OCI-LY1 (cell line): Measurements from ENCODE around the gene RMC1.

ENCODE experiments used
- H2AFZ ChIP-seq: fragments of 200-600 bp; sonication (generic), shearing (Covaris generic); 2 replicates; pipeline ENCODE4 v1.6.0; 2014; ENCODE audit warnings: antibody characterized with exemption, mild to moderate bottlenecking, low read length
- H3F3A ChIP-seq: fragments of 200-600 bp; sonication (generic), shearing (Covaris generic); 2 replicates; pipeline ENCODE4 v1.6.0; 2014; ENCODE audit warnings: mild to moderate bottlenecking, antibody characterized with exemption, low read length, moderate library complexity; ENCODE audit not compliant: insufficient read depth
- H3K27ac ChIP-seq: fragments of 200-600 bp; sonication (generic); 2 replicates; pipeline ENCODE4 v1.5.1; 2014; ENCODE audit warnings: low read length, mixed run types, mild to moderate bottlenecking, low read depth; ENCODE audit not compliant: poor library complexity, severe bottlenecking
- H3K27me3 ChIP-seq: fragments of 200-600 bp; sonication (generic); 2 replicates; pipeline ENCODE4 v1.6.0; 2014; ENCODE audit warnings: antibody characterized with exemption, mild to moderate bottlenecking, low read length, moderate library complexity; ENCODE audit not compliant: insufficient read depth
- H3K36me3 ChIP-seq: fragments of 200-600 bp; sonication (generic); 2 replicates; pipeline ENCODE4 v1.6.1; 2014; ENCODE audit warnings: mild to moderate bottlenecking, antibody characterized with exemption, low read length, moderate library complexity, mixed read lengths; ENCODE audit not compliant: insufficient read depth
- H3K4me1 ChIP-seq: fragments of 200-600 bp; sonication (generic); 2 replicates; pipeline ENCODE4 v1.5.1; 2014; ENCODE audit warnings: mild to moderate bottlenecking, low read length, moderate library complexity; ENCODE audit not compliant: insufficient read depth, severe bottlenecking
- H3K4me2 ChIP-seq: fragments of 200-600 bp; sonication (generic), shearing (Covaris generic); 2 replicates; pipeline ENCODE4 v1.6.1; 2014; ENCODE audit warnings: low read length
- H3K4me3 ChIP-seq: fragments of 200-600 bp; sonication (generic); 2 replicates; pipeline ENCODE4 v1.5.1; 2014; ENCODE audit warnings: low read length, low read depth, mild to moderate bottlenecking, mixed read lengths; ENCODE audit not compliant: poor library complexity, severe bottlenecking
- H3K79me2 ChIP-seq: fragments of 200-600 bp; shearing (Covaris generic); 2 replicates; pipeline ENCODE4 v1.6.1; 2016; ENCODE audit warnings: mixed run types, low read length, mixed read lengths; ENCODE audit not compliant: insufficient read depth
- H3K9ac ChIP-seq: fragments of 200-600 bp; sonication (generic), shearing (Covaris generic); 2 replicates; pipeline ENCODE4 v1.6.1; 2014; ENCODE audit warnings: mild to moderate bottlenecking, low read length, mixed read lengths
- H3K9me2 ChIP-seq: fragments of 200-600 bp; sonication (generic), shearing (Covaris generic); 2 replicates; pipeline ENCODE4 v1.6.1; 2014; ENCODE audit warnings: low read depth, mild to moderate bottlenecking, low read length, mixed read lengths
- H3K9me3 ChIP-seq: fragments of 200-600 bp; shearing (Covaris generic); 2 replicates; pipeline ENCODE4 v1.6.1; 2014; ENCODE audit warnings: low read length, mixed read lengths
- H4K20me1 ChIP-seq: fragments of 200-600 bp; sonication (generic), shearing (Covaris generic); 2 replicates; pipeline ENCODE4 v1.6.0; 2016; ENCODE audit warnings: mild to moderate bottlenecking, low read length; ENCODE audit not compliant: insufficient read depth
- CTCF ChIP-seq: fragments of 200-600 bp; sonication (generic), shearing (Covaris generic); IDR thresholded peaks from 2 replicates; pipeline ENCODE4 v1.5.1; 2017; ENCODE audit warnings: mild to moderate bottlenecking, antibody characterized with exemption, low read length, moderate library complexity, mixed read lengths
- EZH2 ChIP-seq: fragments of 200-600 bp; sonication (generic), shearing (Covaris generic); IDR thresholded peaks from 2 replicates; pipeline ENCODE4 v1.8.0; 2017; ENCODE audit warnings: borderline replicate concordance, mixed run types, mild to moderate bottlenecking, antibody characterized with exemption, low read length, moderate library complexity, mixed read lengths

RMC1 gene

GRCh38 chr18:23542461-23542860, 39.1 kb downstream of the RMC1 start:
- no peak overlapping the region for H3K9ac ChIP-seq
- no peaks in the 10 kb centered on the region for H3K4me1 ChIP-seq
- no peaks in the 10 kb centered on the region for H3K27me3 ChIP-seq
- no peaks in the 10 kb centered on the region for H3K9me2 ChIP-seq
- H2AFZ ChIP-seq, result no peak overlapping the region
- no peaks in the 10 kb centered on the region for H3K9me3 ChIP-seq
- H3F3A ChIP-seq, result no peaks in the 10 kb centered on the region
- no peak overlapping the region for H3K4me2 ChIP-seq
- H4K20me1 ChIP-seq, result no peaks in the 10 kb centered on the region
- H3K27ac ChIP-seq, result no peak overlapping the region
- no peaks in the 10 kb centered on the region for H3K79me2 ChIP-seq
- H3K4me3 ChIP-seq, result no peak overlapping the region
- TF ChIP-seq CTCF, result no peak
- TF ChIP-seq EZH2, result no peak
- peaks cover 93% of the 10 kb centered on the region for H3K36me3 ChIP-seq

GRCh38 chr18:23545247-23545789, 42.0 kb downstream of the RMC1 start:
- H3K27ac ChIP-seq, result no peak overlapping the region
- no peak overlapping the region for H2AFZ ChIP-seq
- H3K9me2 ChIP-seq, result no peaks in the 10 kb centered on the region
- peaks cover 76% of the 10 kb centered on the region for H3K36me3 ChIP-seq
- H3K4me1 ChIP-seq, result no peaks in the 10 kb centered on the region
- TF ChIP-seq CTCF, result no peak
- no peak for TF ChIP-seq EZH2
- no peak overlapping the region for H3K9ac ChIP-seq
- H3K4me2 ChIP-seq, result no peak overlapping the region
- no peaks in the 10 kb centered on the region for H3K9me3 ChIP-seq
- no peaks in the 10 kb centered on the region for H3K79me2 ChIP-seq
- H4K20me1 ChIP-seq, result no peaks in the 10 kb centered on the region
- H3F3A ChIP-seq, result no peaks in the 10 kb centered on the region
- H3K27me3 ChIP-seq, result no peaks in the 10 kb centered on the region
- no peak overlapping the region for H3K4me3 ChIP-seq

- Histone ChIP-seq H3K9me2 (no peaks in the 10 kb centered on the region), H3K4me1 (no peaks in the 10 kb centered on the region), H3K4me2 (no peak overlapping the region), H3K4me3 (no peak overlapping the region), H3F3A (no peaks in the 10 kb centered on the region), H3K36me3 (peaks cover 73% of the 10 kb centered on the region), H4K20me1 (no peaks in the 10 kb centered on the region), H3K79me2 (no peaks in the 10 kb centered on the region), H2AFZ (no peak overlapping the region), H3K9me3 (no peaks in the 10 kb centered on the region), H3K27ac (no peak overlapping the region), H3K27me3 (no peaks in the 10 kb centered on the region), H3K9ac (no peak overlapping the region)
- TF ChIP-seq EZH2 (no peak), CTCF (no peak)
These were observed 44.0 kb downstream of the RMC1 start for GRCh38 chr18:23547306-23547705.
